Glutamatergic neuron (in vitro differentiated cells): Measurements from ENCODE around the gene CSNK1A1. TPM values are rescaled to one million over a fixed set of nuclear protein-coding genes. Genes with fewer than 3 reads are reported as not detected.

Experiments
- DNase-seq: peaks from one replicate; pipeline ENCODE4 v3.0.0; 2022
- H3K27ac Mint-ChIP-seq: one replicate; pipeline ENCODE4 v1.8.0; 2020; ENCODE audit warnings: mild to moderate bottlenecking, mixed read lengths, inconsistent platforms; ENCODE audit not compliant: unreplicated experiment
- H3K27me3 Mint-ChIP-seq: one replicate; pipeline ENCODE4 v1.8.0; 2020; ENCODE audit warnings: mild to moderate bottlenecking, moderate library complexity, mixed read lengths, inconsistent platforms; ENCODE audit not compliant: unreplicated experiment
- H3K36me3 Mint-ChIP-seq: one replicate; pipeline ENCODE4 v1.8.0; 2020; ENCODE audit warnings: mild to moderate bottlenecking, mixed read lengths, inconsistent platforms; ENCODE audit not compliant: unreplicated experiment
- H3K4me1 Mint-ChIP-seq: one replicate; pipeline ENCODE4 v1.8.0; 2020; ENCODE audit warnings: mild to moderate bottlenecking, low read depth, mixed read lengths, inconsistent platforms; ENCODE audit not compliant: unreplicated experiment
- H3K4me3 Mint-ChIP-seq: one replicate; pipeline ENCODE4 v1.8.0; 2020; ENCODE audit warnings: mild to moderate bottlenecking, mixed read lengths, inconsistent platforms; ENCODE audit not compliant: unreplicated experiment
- H3K9me3 Mint-ChIP-seq: one replicate; pipeline ENCODE4 v1.8.0; 2020; ENCODE audit warnings: mild to moderate bottlenecking, moderate library complexity, mixed read lengths, inconsistent platforms; ENCODE audit not compliant: unreplicated experiment
- total RNA-seq: library from RNA; stranded (reverse); fragmentation: NEBNext Ultra II Directional; extraction: Animal tissue kit (Norgen Biotek cat#: 25700); gene quantifications from one replicate; pipeline ENCODE4 v1.2.1, GENCODE V29; 2021; ENCODE audit not compliant: unreplicated experiment
- TF ChIP-seq, protein P1 (sequence below): fragments of 200-600 bp; sonication (generic); IDR thresholded peaks from one replicate; pipeline ENCODE4 v1.5.0; 2021; ENCODE audit not compliant: partially characterized antibody, unreplicated experiment

CSNK1A1 gene
- total RNA-seq, 1 donor from 2014 or later = 289 TPM

DNA sequence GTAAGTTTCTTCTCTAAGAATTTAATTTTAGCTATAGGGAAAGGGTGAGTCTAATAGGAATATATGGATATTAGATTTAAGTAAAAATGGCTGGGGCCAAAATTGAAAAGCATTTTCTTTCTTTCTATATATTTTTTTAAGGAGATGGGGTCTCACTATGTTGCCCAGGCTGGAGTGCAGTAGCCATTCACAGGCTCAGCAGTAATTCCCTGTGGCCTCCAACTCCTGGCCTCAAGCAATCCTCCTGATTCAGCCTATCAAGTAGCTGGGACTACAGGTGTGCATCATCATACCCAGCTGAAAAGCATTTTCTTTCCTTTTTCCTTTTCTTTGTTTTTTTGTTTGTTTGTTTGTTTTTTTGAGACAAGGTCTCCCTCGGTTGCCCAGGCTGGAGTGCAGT, 41.1 kb downstream of the CSNK1A1 start:
- no peaks in the 10 kb centered on the region for H3K4me1 Mint-ChIP-seq
- H3K9me3 Mint-ChIP-seq = no peaks in the 10 kb centered on the region
- peaks cover 2% of the 10 kb centered on the region for H3K27me3 Mint-ChIP-seq
- no peak overlapping the region for H3K27ac Mint-ChIP-seq
- H3K4me3 Mint-ChIP-seq = no peak overlapping the region
- TF ChIP-seq, protein P1, sequence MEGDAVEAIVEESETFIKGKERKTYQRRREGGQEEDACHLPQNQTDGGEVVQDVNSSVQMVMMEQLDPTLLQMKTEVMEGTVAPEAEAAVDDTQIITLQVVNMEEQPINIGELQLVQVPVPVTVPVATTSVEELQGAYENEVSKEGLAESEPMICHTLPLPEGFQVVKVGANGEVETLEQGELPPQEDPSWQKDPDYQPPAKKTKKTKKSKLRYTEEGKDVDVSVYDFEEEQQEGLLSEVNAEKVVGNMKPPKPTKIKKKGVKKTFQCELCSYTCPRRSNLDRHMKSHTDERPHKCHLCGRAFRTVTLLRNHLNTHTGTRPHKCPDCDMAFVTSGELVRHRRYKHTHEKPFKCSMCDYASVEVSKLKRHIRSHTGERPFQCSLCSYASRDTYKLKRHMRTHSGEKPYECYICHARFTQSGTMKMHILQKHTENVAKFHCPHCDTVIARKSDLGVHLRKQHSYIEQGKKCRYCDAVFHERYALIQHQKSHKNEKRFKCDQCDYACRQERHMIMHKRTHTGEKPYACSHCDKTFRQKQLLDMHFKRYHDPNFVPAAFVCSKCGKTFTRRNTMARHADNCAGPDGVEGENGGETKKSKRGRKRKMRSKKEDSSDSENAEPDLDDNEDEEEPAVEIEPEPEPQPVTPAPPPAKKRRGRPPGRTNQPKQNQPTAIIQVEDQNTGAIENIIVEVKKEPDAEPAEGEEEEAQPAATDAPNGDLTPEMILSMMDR = no peak
- no peak for DNase-seq
- no peaks in the 10 kb centered on the region for H3K36me3 Mint-ChIP-seq

DNA sequence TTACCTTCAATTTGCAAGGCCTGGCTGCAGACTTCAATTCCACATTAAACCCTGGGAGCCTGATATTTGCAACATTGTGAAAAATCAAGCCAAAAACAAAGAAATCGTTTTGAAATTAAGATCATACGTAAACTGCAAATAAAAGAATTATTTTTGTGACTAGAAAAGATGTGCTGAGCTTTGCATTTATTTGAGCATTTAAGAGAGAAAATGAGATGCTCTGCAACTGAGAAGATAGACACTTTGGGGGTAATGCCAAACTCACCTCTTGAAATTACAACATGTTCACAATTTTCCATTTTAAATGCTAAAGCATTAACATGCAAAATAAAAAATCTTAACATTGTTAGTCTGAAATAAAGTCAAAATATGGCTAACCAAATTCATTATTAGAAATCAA, 46.6 kb downstream of the CSNK1A1 start:
- no peak overlapping the region for H3K27ac Mint-ChIP-seq
- TF ChIP-seq, protein P1 = no peak
- H3K27me3 Mint-ChIP-seq = peaks cover 2% of the 10 kb centered on the region
- no peaks in the 10 kb centered on the region for H3K36me3 Mint-ChIP-seq
- no peaks in the 10 kb centered on the region for H3K9me3 Mint-ChIP-seq
- H3K4me1 Mint-ChIP-seq = no peaks in the 10 kb centered on the region
- DNase-seq = no peak
- no peak overlapping the region for H3K4me3 Mint-ChIP-seq

DNA sequence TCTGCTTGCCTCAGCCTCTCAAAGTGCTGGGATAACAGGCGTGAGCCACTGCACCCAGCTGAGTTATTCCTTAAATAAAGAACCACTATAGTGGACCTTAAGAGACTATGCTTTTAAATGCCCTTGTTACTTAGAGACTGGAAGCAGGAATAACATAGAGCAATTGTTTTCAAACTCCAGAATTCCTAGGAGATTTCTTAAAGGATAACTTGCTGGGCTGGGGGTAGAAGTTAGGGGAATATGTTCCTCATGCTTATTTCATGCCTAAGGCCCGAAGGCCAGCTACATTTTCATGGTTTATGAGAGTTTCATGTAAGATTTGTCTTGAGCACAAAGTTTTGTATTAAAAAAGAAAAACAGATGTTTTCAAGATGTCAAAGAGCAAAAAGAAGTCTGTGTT, 48.2 kb downstream of the CSNK1A1 start:
- Mint-ChIP-seq H3K27ac (no peak overlapping the region), H3K4me3 (no peak overlapping the region), H3K36me3 (no peaks in the 10 kb centered on the region), H3K4me1 (no peaks in the 10 kb centered on the region), H3K9me3 (no peaks in the 10 kb centered on the region), H3K27me3 (peaks cover 2% of the 10 kb centered on the region)
- no peak for DNase-seq
- TF ChIP-seq, protein P1 = no peak

DNA sequence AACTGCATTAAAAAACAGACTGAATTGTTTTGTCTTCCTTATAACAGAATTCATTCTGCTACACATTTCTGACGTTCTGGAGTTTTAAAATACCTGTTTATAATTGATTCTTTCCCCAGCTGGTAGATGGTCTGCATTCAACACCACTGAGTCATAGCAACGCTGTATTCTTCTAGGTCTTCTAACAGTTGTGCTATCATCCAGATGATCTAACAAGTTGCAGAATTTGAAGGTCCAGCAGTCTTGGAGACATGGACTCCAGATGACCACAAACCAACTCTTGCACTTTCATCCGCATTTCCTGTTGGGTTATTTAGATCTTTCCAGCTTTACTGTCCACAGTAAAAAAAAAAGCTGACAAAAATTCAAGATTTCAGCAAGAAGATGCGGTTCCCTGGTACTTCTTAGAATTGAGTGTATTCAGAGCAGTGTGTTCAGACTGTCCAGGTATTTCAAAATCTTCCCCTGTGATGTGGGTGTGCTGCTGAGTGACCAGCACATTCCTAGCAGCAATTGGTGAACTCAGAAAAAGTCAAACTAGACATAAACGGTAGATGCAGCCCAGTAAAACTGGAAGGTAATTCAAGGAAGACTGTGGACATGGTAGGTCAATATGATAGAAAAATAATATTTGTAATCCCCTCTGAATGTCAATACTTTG, 50.2 kb downstream of the CSNK1A1 start:
- no peak for DNase-seq
- no peak overlapping the region for H3K27ac Mint-ChIP-seq
- no peaks in the 10 kb centered on the region for H3K27me3 Mint-ChIP-seq
- TF ChIP-seq, protein P1 = no peak
- H3K4me1 Mint-ChIP-seq = no peaks in the 10 kb centered on the region
- no peaks in the 10 kb centered on the region for H3K9me3 Mint-ChIP-seq
- no peak overlapping the region for H3K4me3 Mint-ChIP-seq
- no peaks in the 10 kb centered on the region for H3K36me3 Mint-ChIP-seq

DNA sequence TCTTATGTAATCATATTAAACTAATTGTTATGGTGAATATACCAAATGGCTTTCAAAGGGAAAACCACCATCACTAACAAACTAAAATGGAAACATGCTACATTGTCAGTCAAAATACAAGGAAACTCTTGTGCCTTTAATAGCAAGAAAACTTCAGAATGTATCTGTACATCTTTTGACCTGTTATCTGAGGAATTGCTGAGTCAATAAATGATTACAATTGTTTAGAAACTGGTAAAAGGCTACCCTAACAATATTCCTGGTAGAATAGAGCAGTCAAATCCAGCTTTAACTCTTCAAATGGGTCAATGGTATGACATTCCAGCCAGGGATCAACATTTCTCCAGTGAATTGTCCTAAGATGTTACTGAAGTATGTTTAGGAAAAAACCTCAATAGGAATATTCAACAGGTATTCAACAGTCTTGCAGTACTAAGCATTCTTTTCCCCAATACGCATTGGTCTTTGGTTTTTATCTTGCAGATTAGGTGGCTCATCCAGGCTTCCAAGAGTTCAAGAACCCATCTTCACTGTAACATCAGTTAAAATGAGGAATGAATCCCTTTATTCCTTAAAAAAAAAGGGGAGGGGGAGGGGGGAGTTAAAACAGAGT, 52.4 kb downstream of the CSNK1A1 start:
- no peak for DNase-seq
- Mint-ChIP-seq H3K4me1 (no peaks in the 10 kb centered on the region), H3K9me3 (no peaks in the 10 kb centered on the region), H3K4me3 (no peak overlapping the region), H3K36me3 (no peaks in the 10 kb centered on the region), H3K27me3 (no peaks in the 10 kb centered on the region), H3K27ac (no peak overlapping the region)
- TF ChIP-seq, protein P1 = no peak
